ENCODE data around the gene DPP6. TPM values are rescaled to one million over a fixed set of nuclear protein-coding genes. Genes with fewer than 3 reads are reported as not detected.
A peak's percentile ranks its signal among the peaks of the same experiment; 100 is the strongest.

Gene DPP6
- total and polyA plus RNA-seq, 9 of the 15 experiments (the other 6 are each of a cell fraction or from before 2014, with no cell fraction given), result not detected

- TF ChIP-seq ZNF699 (CRISPR knock-in tag; IDR thresholded peaks at IDR 0.05; ENCODE audit: insufficient replicate concordance) (no peak), FOXM1 (IDR thresholded peaks at IDR 0.05; ENCODE audit: low read depth) (peak; percentile 63), FOXM1 (CRISPR knock-in tag; IDR thresholded peaks at IDR 0.05; ENCODE audit: low read depth) (peak; percentile 69; the same call in 1 of the 2 replicates), NR4A1 (CRISPR knock-in tag; IDR thresholded peaks at IDR 0.05) (no peak), NR4A1 (tag; IDR thresholded peaks at IDR 0.05) (peak; percentile 70; the same call in 1 of the 2 replicates), E2F1 (CRISPR knock-in tag; IDR thresholded peaks at IDR 0.05) (peak; percentile 75), ZNF316 (IDR thresholded peaks at IDR 0.05) (no peak), RFX7 (CRISPR knock-in tag; IDR thresholded peaks at IDR 0.05) (no peak), ZNF133 (CRISPR knock-in tag; IDR thresholded peaks at IDR 0.05) (0 out of 2 replicates have a peak, but pooled peaks have one; percentile 58), CTBP1 (IDR thresholded peaks at IDR 0.05; ENCODE audit: borderline replicate concordance) (peak; percentile 89), NCOA6 (IDR thresholded peaks at IDR 0.05) (peak; percentile 44; the same call in 1 of the 2 replicates), DNMT1 (IDR thresholded peaks at IDR 0.05) (0 out of 2 replicates have a peak, but pooled peaks have one; percentile 78), MAFF (IDR thresholded peaks at IDR 0.05; ENCODE audit: low read length) (peak; percentile 41), SMC3 (conservative IDR thresholded peaks at IDR 0.05; ENCODE audit: insufficient read depth, low read depth, low read length) (no peak), ZNF696 (CRISPR knock-in tag; conservative IDR thresholded peaks at IDR 0.05) (no peak), ETS2 (tag; IDR thresholded peaks at IDR 0.05; ENCODE audit: borderline replicate concordance, poor library complexity, severe bottlenecking) (no peak), CBX5 (IDR thresholded peaks at IDR 0.05; ENCODE audit: borderline replicate concordance, low read depth) (no peak), JUNB (CRISPR knock-in tag; conservative IDR thresholded peaks at IDR 0.05) (peak; percentile 55; the same call in 1 of the 2 replicates), ILK (tag; IDR thresholded peaks at IDR 0.05; ENCODE audit: borderline replicate concordance, low read depth) (no peak), ARID2 (IDR thresholded peaks at IDR 0.05) (0 out of 2 replicates have a peak, but pooled peaks have one; percentile 9), DDX20 (tag; IDR thresholded peaks at IDR 0.05; ENCODE audit: low read depth) (0 out of 2 replicates have a peak, but pooled peaks have one; percentile 11)
- TF ChIP-seq, protein P1, sequence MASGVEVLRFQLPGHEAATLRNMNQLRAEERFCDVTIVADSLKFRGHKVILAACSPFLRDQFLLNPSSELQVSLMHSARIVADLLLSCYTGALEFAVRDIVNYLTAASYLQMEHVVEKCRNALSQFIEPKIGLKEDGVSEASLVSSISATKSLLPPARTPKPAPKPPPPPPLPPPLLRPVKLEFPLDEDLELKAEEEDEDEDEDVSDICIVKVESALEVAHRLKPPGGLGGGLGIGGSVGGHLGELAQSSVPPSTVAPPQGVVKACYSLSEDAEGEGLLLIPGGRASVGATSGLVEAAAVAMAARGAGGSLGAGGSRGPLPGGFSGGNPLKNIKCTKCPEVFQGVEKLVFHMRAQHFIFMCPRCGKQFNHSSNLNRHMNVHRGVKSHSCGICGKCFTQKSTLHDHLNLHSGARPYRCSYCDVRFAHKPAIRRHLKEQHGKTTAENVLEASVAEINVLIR (CRISPR knock-in tag; IDR thresholded peaks at IDR 0.05), result no peak
- TF ChIP-seq, protein P2, sequence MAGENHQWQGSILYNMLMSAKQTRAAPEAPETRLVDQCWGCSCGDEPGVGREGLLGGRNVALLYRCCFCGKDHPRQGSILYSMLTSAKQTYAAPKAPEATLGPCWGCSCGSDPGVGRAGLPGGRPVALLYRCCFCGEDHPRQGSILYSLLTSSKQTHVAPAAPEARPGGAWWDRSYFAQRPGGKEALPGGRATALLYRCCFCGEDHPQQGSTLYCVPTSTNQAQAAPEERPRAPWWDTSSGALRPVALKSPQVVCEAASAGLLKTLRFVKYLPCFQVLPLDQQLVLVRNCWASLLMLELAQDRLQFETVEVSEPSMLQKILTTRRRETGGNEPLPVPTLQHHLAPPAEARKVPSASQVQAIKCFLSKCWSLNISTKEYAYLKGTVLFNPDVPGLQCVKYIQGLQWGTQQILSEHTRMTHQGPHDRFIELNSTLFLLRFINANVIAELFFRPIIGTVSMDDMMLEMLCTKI (IDR thresholded peaks at IDR 0.05; ENCODE audit: partially characterized antibody), result no peak
- TF ChIP-seq, protein P3, sequence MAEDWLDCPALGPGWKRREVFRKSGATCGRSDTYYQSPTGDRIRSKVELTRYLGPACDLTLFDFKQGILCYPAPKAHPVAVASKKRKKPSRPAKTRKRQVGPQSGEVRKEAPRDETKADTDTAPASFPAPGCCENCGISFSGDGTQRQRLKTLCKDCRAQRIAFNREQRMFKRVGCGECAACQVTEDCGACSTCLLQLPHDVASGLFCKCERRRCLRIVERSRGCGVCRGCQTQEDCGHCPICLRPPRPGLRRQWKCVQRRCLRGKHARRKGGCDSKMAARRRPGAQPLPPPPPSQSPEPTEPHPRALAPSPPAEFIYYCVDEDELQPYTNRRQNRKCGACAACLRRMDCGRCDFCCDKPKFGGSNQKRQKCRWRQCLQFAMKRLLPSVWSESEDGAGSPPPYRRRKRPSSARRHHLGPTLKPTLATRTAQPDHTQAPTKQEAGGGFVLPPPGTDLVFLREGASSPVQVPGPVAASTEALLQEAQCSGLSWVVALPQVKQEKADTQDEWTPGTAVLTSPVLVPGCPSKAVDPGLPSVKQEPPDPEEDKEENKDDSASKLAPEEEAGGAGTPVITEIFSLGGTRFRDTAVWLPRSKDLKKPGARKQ (CRISPR knock-in tag; IDR thresholded peaks at IDR 0.05), result no peak
Measured at GRCh38 chr7:154676422-154677073, 624.4 kb downstream of the DPP6 start (continued).
